CD4-positive, alpha-beta T cell treated with Interferon gamma for 1 hour (primary cell): ENCODE results near the gene CHIT1.
A peak's percentile ranks its signal among the peaks of the same experiment; 100 is the strongest.

Experiments
- DNase-seq: peaks from one replicate; pipeline ENCODE4 v3.0.0-alpha.2; 2020

Gene CHIT1

DNA sequence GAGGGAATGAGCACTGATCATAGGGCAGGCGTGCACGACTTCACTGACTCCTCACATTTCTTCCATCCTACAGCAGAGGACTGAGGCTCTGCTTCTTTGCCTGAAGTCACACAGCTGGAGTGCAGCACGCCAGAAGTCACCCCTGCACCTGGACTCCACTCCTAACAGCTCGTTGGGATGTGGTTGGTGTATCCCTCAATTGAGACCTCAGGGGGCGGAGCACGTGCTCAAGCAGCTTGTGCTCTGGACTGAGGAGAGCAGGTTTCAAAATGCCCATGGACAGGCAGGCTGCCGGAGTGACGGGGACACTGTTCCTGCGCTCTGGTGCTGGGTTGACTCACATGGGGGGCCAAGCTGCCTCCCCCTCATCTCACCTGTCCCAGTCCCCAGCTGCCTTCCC lies 13.9 kb downstream of the CHIT1 start:
- DNase-seq, result no peak

- DNase-seq, result peak; percentile 14
Measured at GRCh38 chr1:203214871-203215270, 14.6 kb downstream of the CHIT1 start.

- DNase-seq, result no peak
Measured at GRCh38 chr1:203213126-203213525, 16.3 kb downstream of the CHIT1 start.

GRCh38 chr1:203211812-203212211 lies 17.7 kb downstream of the CHIT1 start:
- DNase-seq, result no peak

DNA sequence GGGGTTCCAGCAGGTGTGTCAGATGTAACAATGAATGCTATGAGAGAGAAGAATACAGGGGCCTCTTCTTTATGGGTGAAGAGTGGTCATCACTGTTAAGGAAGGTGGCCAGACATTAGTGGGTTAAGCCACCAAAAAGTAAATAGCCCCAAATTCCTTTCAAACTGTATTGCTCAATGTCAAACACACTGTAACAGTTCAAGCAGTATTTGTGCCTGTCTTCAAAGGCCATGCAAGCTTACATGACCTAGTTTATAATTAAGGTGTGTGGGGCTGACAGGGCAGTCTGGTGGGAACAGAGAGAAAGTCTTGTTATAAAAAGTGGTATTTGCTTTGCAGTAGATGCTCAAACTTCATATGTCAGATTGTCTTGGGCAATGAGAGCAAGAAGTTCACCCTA lies 18.5 kb downstream of the CHIT1 start:
- no peak for DNase-seq

GRCh38 chr1:203210350-203210749 lies 19.1 kb downstream of the CHIT1 start:
- no peak for DNase-seq

DNA sequence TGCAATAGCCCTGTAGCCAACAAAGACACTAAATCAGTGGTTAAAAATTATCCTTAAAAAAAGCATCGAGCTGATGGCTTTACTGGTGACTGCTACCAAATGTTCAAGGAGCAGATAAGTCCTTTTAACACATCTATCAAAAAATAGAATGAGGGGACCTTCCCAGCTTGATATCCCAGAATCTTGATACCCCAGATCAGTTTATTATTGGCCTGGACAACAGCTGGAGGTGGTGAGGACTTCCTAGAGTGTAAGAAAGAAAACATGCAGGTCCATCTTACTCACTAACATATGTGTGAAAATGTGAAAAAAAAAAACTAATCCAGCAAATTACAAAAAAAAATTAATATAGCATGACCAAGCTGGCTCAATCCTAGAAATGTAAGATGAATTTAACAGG lies 21.3 kb downstream of the CHIT1 start:
- DNase-seq, result no peak

DNA sequence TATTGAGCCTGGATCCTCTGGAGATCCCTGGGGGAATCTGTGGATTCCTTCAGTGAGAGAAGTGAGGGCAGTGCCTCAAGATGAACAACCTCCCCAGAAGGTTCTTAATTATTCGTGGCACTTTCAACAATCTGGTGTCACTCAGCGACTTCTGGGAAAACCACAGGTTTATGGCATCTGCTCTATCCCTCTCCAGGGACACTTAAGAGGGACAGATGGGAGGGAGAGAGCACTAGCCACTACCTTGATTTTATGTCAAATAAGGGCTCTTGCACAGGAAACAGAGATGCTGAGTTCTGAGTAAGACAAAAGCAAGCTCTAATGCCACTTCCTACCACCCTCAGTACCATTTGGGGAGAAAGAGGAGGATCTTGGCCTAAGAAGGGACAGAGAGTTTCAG lies 21.7 kb downstream of the CHIT1 start:
- no peak for DNase-seq

DNA sequence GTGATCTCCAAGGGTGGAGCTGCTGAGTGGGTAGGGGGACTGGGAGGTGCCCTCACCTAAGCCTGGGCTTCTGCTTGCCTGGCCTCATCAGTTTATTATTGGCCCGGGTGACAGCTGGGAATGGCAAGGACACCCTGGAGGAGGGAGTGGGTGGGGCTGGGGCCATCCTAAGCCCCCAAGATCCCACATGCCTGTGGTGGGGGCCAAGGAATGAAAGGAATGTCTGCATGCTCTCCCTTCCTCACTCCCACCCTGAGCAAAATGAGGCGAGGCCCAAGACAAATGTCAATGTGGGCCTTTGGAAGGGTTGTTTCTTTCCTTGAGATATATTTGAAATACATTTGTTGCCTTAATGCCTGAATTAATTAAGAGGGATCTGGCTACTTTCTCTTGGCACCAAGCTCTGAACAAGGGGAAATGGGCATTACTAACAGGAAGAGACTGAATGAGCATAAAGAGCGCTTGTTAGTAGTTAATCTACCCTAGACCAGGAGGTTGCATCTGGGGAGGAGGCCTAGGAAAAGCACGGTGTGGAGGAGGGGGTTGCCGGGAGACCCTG lies 23.3 kb downstream of the CHIT1 start:
- DNase-seq, result no peak

DNA sequence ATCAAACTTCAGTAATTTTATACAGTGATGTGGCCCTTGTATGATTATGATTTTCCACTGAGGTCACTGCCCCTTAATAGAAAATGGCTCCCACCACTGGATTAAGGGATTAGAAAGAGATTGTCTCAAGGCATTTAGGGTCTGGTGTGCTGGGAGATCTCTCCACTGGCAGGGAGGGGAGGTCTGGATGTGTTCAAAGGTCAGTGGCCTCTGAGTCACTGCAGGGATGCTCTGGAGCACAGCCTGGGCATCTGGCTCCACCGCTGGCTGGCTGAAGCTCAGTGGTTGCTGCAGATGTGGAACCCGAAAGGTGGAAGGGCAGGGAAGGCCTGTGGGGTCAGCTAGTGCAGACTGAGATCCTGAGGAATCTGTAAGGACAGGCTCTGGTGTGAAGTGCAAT lies 24.7 kb downstream of the CHIT1 start:
- no peak for DNase-seq

DNA sequence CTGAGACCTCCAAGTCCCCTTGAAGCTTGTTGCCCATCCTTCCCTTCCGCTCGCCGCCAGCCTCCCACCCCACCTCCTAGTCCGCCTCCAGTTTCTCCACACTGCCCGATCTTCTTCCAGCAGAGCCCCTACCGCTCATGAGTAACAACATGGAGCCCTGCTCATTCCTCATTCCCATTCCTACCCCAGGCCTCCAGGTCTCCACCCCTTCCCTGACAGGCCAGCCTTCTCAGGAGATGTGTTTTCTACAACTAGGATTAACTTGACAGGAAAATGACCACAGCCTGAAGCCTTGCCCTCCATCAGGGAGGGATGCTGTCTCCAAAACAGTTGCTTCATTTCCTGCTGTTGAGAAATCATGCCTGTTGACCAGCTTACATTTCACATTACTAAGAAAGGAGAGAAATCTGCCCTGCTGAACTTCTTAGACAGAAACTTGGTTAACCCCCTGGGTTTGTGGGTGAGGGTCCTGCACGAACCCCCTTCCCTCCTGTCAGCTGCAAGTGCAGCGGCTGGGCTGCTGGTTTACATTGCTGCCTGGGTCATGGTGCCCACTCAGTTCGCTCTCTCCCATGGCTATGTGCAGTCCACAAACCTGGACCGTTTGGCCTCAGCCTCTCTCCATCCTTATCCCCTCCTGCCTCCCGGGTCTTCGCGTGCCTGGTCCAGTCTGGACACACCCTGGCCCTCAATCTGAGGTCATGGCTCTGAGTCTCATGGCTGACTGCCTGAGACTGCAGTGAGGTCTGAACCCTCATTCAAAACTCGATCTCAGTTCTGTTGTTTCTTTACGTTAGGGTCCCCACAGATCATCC lies 26.8 kb downstream of the CHIT1 start:
- DNase-seq, result no peak

DNA sequence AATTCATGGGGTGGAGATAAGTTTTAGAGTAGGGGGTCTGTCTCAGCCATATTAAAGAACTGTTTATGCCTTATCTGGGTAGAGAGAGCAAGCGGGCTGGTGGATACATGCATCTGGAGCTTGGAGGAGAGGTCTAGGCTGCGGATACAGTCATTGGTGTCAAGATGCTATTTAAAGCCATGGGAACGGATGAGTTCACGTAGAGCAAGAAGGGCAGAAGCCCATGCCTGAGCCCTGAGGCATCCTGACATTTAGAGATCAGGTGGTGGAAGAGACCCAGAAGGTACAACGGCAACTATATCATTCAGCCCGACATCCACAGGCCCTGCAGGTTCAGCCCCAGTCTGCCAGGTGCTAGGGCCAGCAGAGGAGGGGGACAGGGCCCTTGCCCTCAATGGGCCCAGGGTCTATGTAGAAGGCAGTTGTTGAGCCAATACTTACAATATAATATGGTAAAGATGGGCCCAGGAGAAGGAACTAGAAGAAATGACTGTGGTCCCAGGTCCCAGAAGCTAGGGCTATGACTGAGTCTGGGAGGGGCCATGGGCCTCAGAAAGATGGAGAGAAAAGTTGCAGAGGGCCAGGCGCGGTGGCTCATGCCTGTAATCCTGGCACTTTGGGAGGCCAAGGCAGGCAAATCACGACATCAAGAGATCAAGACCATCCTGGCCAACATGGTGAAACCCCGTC lies 27.8 kb downstream of the CHIT1 start:
- DNase-seq, result no peak

DNA sequence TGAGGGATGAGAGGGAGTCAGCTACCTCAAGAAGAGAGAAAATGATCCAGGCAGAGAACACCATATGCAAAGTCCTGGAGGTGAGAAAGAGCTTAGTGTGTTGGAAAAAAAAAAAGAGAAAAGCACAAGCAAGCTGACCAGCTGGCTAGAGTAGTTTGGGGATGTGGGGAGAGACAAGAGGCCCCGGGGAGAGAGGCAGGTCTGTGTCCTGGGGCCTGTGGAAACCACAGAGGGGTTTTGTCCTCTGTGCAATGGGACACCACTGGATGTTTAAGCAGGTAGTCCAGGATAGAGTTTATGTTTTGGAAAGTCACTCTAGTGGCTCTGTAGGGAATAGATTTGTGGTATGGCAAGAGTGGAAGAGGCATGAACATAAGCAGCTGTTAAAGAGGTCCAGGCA lies 28.6 kb downstream of the CHIT1 start:
- no peak for DNase-seq

DNA sequence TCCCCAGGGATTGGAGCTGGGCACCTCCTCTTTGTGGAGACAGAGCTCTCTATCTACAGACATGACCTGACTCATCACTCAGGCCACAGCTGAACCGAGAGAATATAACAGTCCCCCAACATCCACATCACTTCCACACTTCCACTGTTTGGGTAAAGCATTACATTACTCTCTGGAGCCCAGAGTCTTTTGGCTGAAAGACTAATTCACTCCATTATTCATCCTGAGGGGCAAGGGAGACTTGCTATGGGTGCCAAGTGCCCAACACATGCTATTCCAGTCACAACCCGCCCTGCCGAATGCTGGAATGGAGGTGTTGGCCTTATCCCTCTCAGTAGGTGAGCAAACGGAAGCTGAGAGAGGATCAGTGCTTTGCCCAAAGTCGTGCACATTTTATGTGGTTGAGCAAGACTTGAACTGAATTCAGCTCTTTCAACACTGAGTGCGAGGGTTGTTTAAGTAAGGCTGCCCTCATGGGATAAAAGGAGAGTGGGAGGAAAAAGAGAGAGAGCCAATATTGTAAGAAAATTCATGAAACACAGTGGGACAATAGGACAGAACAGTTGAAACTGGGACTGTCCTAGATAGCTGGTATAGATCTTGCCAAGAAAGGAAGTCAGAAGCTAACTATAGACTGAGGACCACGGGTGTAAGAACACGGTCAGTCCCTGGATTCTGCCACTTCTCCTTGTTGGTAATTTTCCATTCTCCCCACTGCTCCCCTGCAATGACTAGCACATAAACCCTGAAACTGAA lies 29.5 kb downstream of the CHIT1 start:
- DNase-seq, result no peak

GRCh38 chr1:203199481-203199815 lies 30.0 kb downstream of the CHIT1 start:
- no peak for DNase-seq

DNA sequence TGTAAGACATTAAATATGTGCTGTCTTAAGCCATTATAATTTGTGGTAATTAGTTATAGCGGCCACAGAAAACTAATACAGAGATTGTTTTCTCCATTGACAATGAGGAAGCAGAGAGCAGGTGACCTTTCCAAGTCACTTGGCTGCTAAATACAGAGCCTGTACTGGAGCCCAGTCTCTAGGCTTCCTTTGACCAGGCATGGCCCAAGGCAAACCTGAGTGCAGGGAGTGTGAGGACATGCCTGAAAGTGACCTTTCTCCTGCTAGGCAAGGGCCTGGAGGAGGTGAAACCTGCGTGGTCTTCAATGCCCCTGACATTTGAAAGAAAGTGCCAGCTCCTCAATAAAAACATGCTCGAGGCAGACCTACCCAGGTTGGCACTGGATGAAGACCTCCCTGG lies 30.5 kb downstream of the CHIT1 start:
- no peak for DNase-seq

DNA sequence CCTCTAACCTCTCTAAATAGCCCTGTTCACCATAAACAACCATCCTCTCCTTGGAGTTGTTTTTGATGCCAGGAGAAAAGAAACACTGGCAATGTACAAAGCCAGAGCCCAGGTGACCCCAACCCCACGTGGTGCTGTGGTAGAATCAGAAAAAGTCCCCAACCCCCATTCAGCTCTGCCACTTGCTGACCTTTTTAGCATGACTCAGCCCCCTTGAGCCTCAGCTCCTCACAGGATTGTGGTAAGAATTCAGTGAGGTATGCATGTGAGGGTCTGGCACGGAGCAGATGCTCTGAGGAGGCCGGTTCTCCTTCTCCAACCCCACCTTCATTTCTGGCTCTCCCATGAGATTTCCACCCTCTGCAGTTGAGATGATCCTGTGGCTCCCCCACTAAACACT lies 31.8 kb downstream of the CHIT1 start:
- DNase-seq, result no peak

- no peak for DNase-seq
Measured at GRCh38 chr1:203196371-203196770, 33.1 kb downstream of the CHIT1 start.

DNA sequence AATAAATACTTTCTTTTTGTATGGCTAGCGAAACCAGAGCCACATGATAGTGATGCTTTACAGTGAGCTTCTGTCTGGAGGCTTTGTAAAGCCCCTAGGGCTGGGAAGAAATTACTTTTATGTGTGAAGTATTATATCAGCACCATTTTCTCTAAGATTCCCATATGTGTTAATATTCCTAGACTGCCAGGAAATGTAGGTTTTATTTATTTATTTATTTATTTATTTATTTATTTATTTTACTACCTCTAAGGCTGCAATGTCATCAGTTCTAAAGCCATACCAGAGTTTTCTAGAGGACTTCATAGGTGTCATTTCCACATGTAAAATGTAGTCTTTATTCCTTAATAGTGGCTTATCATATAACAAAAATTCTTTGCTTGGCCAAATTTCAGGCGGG lies 38.5 kb downstream of the CHIT1 start:
- no peak for DNase-seq

DNA sequence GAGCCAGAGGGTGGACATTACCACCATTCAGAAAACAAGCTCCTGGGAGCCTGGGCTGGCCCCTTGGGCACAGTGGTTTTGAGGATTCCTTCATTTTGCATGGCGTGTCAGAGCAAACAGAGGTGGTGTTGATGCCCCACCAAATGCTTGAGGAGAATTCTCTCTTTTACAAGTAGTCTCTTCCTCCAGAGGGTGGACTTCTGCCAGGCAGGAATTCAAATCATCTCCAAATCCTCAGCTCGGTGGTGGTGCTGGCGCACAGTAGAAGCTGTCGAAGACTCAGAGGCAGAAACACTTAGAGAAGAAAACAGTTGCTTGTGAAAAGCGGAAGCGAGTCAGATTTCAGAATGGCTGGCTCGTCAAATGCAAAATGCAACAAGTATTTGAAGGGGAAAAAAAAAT lies 39.5 kb downstream of the CHIT1 start:
- no peak for DNase-seq

DNA sequence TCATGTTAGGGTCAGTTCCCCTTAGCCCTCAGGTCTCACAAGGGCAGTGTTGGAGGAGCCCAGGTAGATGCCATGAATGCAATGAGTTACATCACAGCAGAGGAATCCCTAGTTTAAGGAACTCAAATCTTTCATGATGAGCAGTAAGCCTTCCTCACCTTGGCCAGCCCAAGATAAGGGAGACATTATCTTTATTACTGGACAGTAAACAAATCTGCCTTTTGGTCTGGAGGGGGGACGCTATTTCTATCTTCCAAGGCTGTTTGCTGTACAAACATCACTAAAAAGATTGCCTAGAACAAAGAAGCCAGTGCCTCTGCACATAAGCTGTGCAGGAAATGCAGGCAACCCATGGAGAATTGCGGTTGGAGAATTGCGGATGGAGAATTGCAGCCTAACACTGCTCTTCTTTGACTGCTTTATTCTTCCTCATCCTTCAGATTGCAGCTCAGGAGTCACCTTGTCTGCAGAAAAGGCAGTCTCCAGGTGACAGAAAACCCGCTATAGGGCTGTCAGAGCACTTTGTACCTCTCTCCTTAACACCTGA lies 40.7 kb downstream of the CHIT1 start:
- no peak for DNase-seq

GRCh38 chr1:203187689-203188264 lies 41.7 kb downstream of the CHIT1 start:
- no peak for DNase-seq

GRCh38 chr1:203187304-203187685 lies 42.2 kb downstream of the CHIT1 start:
- DNase-seq, result no peak
